CD14-positive monocyte (primary cell): ENCODE measurements around the gene SLCO3A1. TPM values are rescaled to one million over a fixed set of nuclear protein-coding genes. Genes with fewer than 3 reads are reported as not detected.

Experiments
- DNase-seq, 3 donors: peaks; one replicate each; pipeline ENCODE4 v3.0.0-alpha.2; 2011 to 2022
- H2AFZ ChIP-seq: 2 replicates; pipeline ENCODE4 v1.6.0; 2012; ENCODE audit warnings: mild to moderate bottlenecking, low read depth, low read length, inconsistent platforms; ENCODE audit not compliant: insufficient read depth, poor library complexity, severe bottlenecking
- H3K27ac ChIP-seq, 2 donors: 1 replicate in 1 of 2; 2 replicates in 1 of 2; pipeline ENCODE4 v1.5.1; 2012 to 2013; ENCODE audit warnings: low read length in 2 of 2, control low read depth in 1 of 2, inconsistent platforms in 1 of 2, low read depth in 1 of 2, mild to moderate bottlenecking in 1 of 2
- H3K27me3 ChIP-seq, 2 donors: one replicate each; pipeline versions ENCODE4 v1.6.0 to v1.6.1; 2011 to 2013; ENCODE audit warnings: low read length in 2 of 2; ENCODE audit not compliant: control insufficient read depth in 2 of 2, insufficient read depth in 2 of 2
- H3K36me3 ChIP-seq, 2 donors: replicated peaks in 1 of 2; 1 replicate in 1 of 2; 2 replicates in 1 of 2; pipeline versions ENCODE4 v1.5.1 to v1.6.1; 2012 to 2013; ENCODE audit warnings: low read length in 2 of 2, control low read depth in 1 of 2, inconsistent platforms in 1 of 2, mild to moderate bottlenecking in 1 of 2; ENCODE audit not compliant: insufficient read depth in 2 of 2, control insufficient read depth in 1 of 2
- H3K4me1 ChIP-seq, 2 donors: 1 replicate in 1 of 2; 2 replicates in 1 of 2; pipeline versions ENCODE4 v1.5.1 to v1.6.1; 2012 to 2013; ENCODE audit warnings: low read length in 2 of 2, control low read depth in 1 of 2, inconsistent platforms in 1 of 2, mild to moderate bottlenecking in 1 of 2, moderate library complexity in 1 of 2; ENCODE audit not compliant: insufficient read depth in 2 of 2, control insufficient read depth in 1 of 2
- H3K4me2 ChIP-seq: replicated peaks from 2 replicates; pipeline ENCODE3; 2012; ENCODE audit warnings: low read length, moderate library complexity, mild to moderate bottlenecking; ENCODE audit not compliant: poor library complexity, severe bottlenecking; ENCODE audit errors: extremely low read depth
- H3K4me3 ChIP-seq, 3 experiments: fragments of 200-600 bp in 1 of 3; sonication (generic) in 1 of 3; replicated peaks in 1 of 3; 1 replicate in 2 of 3; 2 replicates in 1 of 3; pipeline ENCODE4 v1.5.1; 2011 to 2013; ENCODE audit warnings: low read length in 3 of 3, mild to moderate bottlenecking in 3 of 3, control low read depth in 2 of 3, low read depth in 2 of 3, inconsistent platforms in 1 of 3, moderate library complexity in 1 of 3
- H3K79me2 ChIP-seq: 2 replicates; pipeline ENCODE4 v1.6.0; 2012; ENCODE audit warnings: mild to moderate bottlenecking, control low read depth, inconsistent platforms, low read length, moderate library complexity; ENCODE audit not compliant: insufficient read depth
- H3K9ac ChIP-seq: 2 replicates; pipeline ENCODE4 v1.6.0; 2017; ENCODE audit warnings: low read length, mild to moderate bottlenecking; ENCODE audit not compliant: insufficient read depth, poor library complexity, severe bottlenecking
- H3K9me3 ChIP-seq, 2 donors: replicated peaks in 1 of 2; 1 replicate in 1 of 2; 2 replicates in 1 of 2; pipeline versions ENCODE4 v1.5.1 to v1.6.1; 2012 to 2013; ENCODE audit warnings: low read length in 2 of 2, control low read depth in 1 of 2; ENCODE audit not compliant: control insufficient read depth in 1 of 2, insufficient read depth in 1 of 2
- H4K20me1 ChIP-seq: 2 replicates; pipeline ENCODE4 v1.6.0; 2012; ENCODE audit warnings: mild to moderate bottlenecking, low read length, control low read depth, moderate library complexity; ENCODE audit not compliant: insufficient read depth
- H3K27ac Mint-ChIP-seq, 7 donors: one replicate each; pipeline ENCODE4 v1.8.0; 2020; ENCODE audit warnings: mild to moderate bottlenecking in 7 of 7, mixed read lengths in 7 of 7, moderate library complexity in 6 of 7, inconsistent platforms in 2 of 7
- H3K27me3 Mint-ChIP-seq, 3 donors: one replicate each; pipeline ENCODE4 v1.8.0; 2021 to 2022; ENCODE audit warnings: low read depth in 3 of 3, mild to moderate bottlenecking in 3 of 3, mixed read lengths in 3 of 3, moderate library complexity in 3 of 3, inconsistent platforms in 1 of 3
- H3K36me3 Mint-ChIP-seq, 2 donors: one replicate each; pipeline ENCODE4 v1.8.0; 2020; ENCODE audit warnings: mixed read lengths in 2 of 2, inconsistent platforms in 1 of 2, mild to moderate bottlenecking in 1 of 2
- H3K4me1 Mint-ChIP-seq: one replicate; pipeline ENCODE4 v1.8.0; 2020; ENCODE audit warnings: mild to moderate bottlenecking, mixed read lengths
- H3K4me3 Mint-ChIP-seq, 2 donors: one replicate each; pipeline ENCODE4 v1.8.0; 2020; ENCODE audit warnings: mild to moderate bottlenecking in 2 of 2, mixed read lengths in 2 of 2, moderate library complexity in 1 of 2
- H3K9me3 Mint-ChIP-seq, 7 donors: one replicate each; pipeline ENCODE4 v1.8.0; 2020 to 2022; ENCODE audit warnings: mixed read lengths in 7 of 7, mild to moderate bottlenecking in 6 of 7, moderate library complexity in 6 of 7, inconsistent platforms in 2 of 7
- WGBS: methylation state at CpG from one replicate; pipeline ENCODE4 v1.1.5; 2013; ENCODE audit warnings: missing lambda C conversion rate; ENCODE audit not compliant: insufficient coverage; 5-methylcytosine and 5-hydroxymethylcytosine counted together
- intact Hi-C, 2 donors: fragments of 100-400 bp; cut with micrococcal nuclease; formaldehyde crosslinking; loops; one replicate each; pipeline versions ENCODE4 v1.15.0 to v1.15.1; 2023
- polyA plus RNA-seq, 3 donors: library from polyadenylated mRNA; depleted of rRNA in 1 of 3; unstranded in 2 of 3; stranded (reverse) in 1 of 3; fragments of 300-500 nt in 2 of 3; fragments of >200 nt in 1 of 3; fragmentation: Illumina TruSeq in 2 of 3; gene quantifications; 1 replicate in 2 of 3; 2 replicates in 1 of 3; pipeline ENCODE4 v1.2.3, GENCODE V29; 2012 to 2021
- TF ChIP-seq, protein P1 (sequence below): fragments of 200-600 bp; IDR thresholded peaks from one replicate; pipeline ENCODE4 v1.8.0; 2022; ENCODE audit warnings: antibody characterized with exemption, mild to moderate bottlenecking

SLCO3A1 gene
- polyA plus RNA-seq, 3 donors, result 53.7 to 76.2 (median 62.8) TPM

DNA sequence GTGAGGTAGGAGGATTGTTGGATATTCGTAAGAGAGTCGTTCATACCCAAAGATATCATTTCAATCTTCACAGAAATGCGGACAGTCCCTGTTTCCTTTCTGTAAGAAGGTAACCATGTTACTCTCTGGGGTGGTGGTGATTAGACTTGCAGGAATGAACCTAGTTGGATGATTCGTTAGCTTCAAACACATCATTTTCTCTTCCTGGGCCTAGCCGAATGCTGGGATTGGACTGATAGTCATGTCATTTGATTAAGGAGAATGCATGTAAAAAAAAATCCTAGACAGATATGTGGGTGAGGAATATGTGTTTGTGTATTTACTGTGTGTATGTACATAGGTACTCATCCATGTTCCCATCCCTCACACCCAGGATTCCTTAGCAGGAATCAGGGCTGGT, 12.4 kb downstream of the SLCO3A1 start:
- peaks cover 91% of the 10 kb centered on the region for H3K79me2 ChIP-seq
- H3K4me1 ChIP-seq, result peaks cover 73 to 79% of the 10 kb centered on the region in 2 donors
- H3K36me3 ChIP-seq, result no peaks in the 10 kb centered on the region
- Mint-ChIP-seq H3K4me1 (peaks cover 88% of the 10 kb centered on the region), H3K36me3 (peaks cover 15 to 33% of the 10 kb centered on the region in 2 donors), H3K27ac (peak overlapping the region in 3 of 7 donors; percentile 9 to 52 (median 32)), H3K9me3 (peaks cover 0 to 2% (median 0%) of the 10 kb centered on the region in 7 donors), H3K27me3 (no peaks in the 10 kb centered on the region), H3K4me3 (no peak overlapping the region)
- no peak overlapping the region for H3K4me3 ChIP-seq
- intact Hi-C loops, result loop anchor here (5.0 to 10.0 kb wide), 2 partner anchors 46 to 49 kb away; no protein-coding TSS in a partner anchor
- no peak overlapping the region for H3K9ac ChIP-seq
- H3K27ac ChIP-seq, result no peak overlapping the region
- no peak overlapping the region for H3K4me2 ChIP-seq
- TF ChIP-seq, protein P1, sequence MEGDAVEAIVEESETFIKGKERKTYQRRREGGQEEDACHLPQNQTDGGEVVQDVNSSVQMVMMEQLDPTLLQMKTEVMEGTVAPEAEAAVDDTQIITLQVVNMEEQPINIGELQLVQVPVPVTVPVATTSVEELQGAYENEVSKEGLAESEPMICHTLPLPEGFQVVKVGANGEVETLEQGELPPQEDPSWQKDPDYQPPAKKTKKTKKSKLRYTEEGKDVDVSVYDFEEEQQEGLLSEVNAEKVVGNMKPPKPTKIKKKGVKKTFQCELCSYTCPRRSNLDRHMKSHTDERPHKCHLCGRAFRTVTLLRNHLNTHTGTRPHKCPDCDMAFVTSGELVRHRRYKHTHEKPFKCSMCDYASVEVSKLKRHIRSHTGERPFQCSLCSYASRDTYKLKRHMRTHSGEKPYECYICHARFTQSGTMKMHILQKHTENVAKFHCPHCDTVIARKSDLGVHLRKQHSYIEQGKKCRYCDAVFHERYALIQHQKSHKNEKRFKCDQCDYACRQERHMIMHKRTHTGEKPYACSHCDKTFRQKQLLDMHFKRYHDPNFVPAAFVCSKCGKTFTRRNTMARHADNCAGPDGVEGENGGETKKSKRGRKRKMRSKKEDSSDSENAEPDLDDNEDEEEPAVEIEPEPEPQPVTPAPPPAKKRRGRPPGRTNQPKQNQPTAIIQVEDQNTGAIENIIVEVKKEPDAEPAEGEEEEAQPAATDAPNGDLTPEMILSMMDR, result no peak
- no peaks in the 10 kb centered on the region for H3K27me3 ChIP-seq
- peaks cover 76% of the 10 kb centered on the region for H4K20me1 ChIP-seq
- DNase-seq, result no peak
- no peaks in the 10 kb centered on the region for H3K9me3 ChIP-seq
- no CpG with 5 or more reads among the region's 5 CpGs for WGBS
- H2AFZ ChIP-seq, result no peak overlapping the region

DNA sequence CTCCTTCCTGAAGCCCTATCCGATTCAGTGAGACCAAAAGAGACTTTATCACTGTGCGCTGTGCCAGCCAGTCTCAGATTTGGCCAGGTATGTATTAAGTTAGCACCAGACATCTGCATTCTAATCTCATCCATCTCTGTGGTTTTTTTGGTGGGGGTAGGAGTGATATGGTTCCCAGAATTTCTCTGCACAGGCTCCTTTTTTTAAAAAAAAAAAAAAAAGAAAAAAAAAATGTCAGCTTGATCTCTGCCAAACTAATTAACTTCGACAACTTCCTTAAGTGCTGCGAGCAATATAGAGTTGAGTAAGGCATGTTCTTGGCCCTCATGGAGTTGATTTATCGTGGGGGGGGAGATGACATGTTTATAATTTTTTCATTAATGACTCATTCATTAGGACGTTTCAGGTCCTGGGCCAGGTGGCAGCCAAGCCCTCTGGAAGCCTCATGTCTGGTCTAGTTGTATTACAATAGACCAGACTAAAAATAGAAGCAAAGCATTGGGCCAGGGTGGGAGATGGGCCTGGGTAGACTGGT, 12.9 kb downstream of the SLCO3A1 start:
- no peak overlapping the region for H3K4me2 ChIP-seq

More for the DNA sequence above, 12.9 kb downstream of the SLCO3A1 start:
- H3K36me3 Mint-ChIP-seq, result peaks cover 15 to 32% of the 10 kb centered on the region in 2 donors
- Histone ChIP-seq H3K9me3 (no peaks in the 10 kb centered on the region), H3K4me1 (peaks cover 74 to 79% of the 10 kb centered on the region in 2 donors), H3K27ac (no peak overlapping the region), H3K9ac (no peak overlapping the region), H2AFZ (no peak overlapping the region), H3K36me3 (no peaks in the 10 kb centered on the region), H3K79me2 (peaks cover 96% of the 10 kb centered on the region), H3K27me3 (no peaks in the 10 kb centered on the region), H4K20me1 (peaks cover 79% of the 10 kb centered on the region), H3K4me3 (no peak overlapping the region)
- peaks cover 89% of the 10 kb centered on the region for H3K4me1 Mint-ChIP-seq
- peaks cover 0 to 2% (median 0%) of the 10 kb centered on the region in 7 donors for H3K9me3 Mint-ChIP-seq
- WGBS, result no CpG with 5 or more reads among the region's 6 CpGs
- intact Hi-C loops, result loop anchor here (5.0 to 10.0 kb wide), 2 partner anchors 46 to 48 kb away; no protein-coding TSS in a partner anchor
- no peaks in the 10 kb centered on the region for H3K27me3 Mint-ChIP-seq
- peak overlapping the region; percentile 1 to 90 (median 48) for H3K27ac Mint-ChIP-seq
- H3K4me3 Mint-ChIP-seq, result no peak overlapping the region
- no peak for DNase-seq
- TF ChIP-seq, protein P1, result no peak
